CD4-positive, alpha-beta T cell treated with Interleukin-15 for 1 hour (primary cell): ENCODE measurements around the gene TMEM41B.
A peak's percentile ranks its signal among the peaks of the same experiment; 100 is the strongest.
"Not testable (repeated sequence)": the region's sequence is repeated elsewhere in the genome, so short reads cannot be mapped to it uniquely, and the experiment has no call there.

Source experiments
- DNase-seq: peaks from one replicate; pipeline ENCODE4 v3.0.0-alpha.2; 2020

Gene TMEM41B

DNA sequence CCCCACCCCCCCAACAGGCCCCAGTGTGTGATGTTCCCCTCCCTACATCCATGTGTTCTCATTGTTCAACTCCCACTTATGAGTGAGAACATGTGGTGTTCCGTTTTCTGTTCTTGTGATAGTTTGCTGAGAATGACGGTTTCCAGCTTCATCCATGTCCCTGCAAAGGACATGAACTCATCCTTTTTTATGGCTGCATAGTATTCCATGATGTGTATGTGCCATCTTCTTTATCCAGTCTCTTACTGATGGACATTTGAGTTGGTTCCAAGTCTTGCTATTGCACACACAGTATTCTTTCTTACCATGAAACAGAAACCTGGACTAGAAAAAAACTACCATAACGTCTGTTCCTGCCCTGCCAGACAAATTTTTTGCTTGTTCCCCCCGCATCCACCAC, 56.1 kb downstream of the TMEM41B start:
- DNase-seq = not testable (repeated sequence)

DNA sequence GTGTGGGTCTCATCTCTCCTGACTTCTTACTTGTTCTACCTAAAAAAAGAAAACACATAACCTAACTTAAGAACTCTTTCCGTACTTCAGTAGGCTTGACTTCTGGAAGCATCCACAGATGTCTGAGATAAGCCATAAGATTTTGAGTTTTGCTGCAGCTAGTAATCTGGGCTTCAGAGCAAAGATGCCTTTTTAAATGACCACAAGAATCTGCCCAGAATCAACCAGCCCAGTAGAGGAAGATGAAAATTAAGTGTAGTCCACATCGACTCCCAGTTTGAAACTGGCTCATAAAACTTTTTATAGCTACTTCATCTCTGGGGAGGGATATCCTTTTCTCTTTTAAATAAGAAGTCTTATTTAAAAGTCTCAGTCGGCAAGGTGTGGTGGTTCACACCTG, 60.0 kb downstream of the TMEM41B start:
- no peak for DNase-seq

DNA sequence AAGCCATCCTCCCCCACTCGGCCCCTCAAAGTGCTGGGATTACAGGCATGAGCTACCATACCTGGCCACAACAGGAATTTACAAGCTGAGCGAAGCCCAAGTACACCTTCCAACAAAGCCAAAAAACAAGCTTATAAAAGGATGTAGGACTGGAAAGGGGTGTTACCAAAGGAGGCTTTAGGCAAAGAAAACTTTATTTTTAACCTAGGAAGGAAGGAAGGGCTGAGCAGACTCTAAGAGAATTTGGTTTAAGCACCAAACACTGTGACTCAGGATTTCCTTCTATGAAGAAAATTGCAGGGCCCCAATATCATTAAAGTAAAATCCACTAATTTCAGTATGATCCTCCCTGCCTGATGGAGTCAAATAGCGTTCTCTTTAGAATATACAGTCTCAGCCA, 61.3 kb downstream of the TMEM41B start:
- DNase-seq = no peak

DNA sequence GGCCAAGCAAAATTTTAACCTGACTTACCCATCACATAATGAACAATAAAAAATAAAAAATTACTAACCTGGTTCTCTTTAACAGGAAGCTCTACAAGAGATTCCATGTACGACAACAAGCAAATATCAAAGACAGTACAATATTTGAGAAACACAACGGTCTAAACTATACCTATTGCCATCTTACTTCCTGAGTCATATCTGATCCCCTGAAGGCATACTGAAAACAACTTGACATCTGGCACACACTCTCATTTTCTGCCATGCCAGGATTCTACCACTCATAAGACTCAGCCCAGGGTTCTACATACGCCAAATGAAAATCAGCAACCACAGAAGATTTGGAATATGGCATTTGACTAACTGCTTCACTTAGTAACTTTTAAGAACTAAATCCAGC, 63.1 kb downstream of the TMEM41B start:
- no peak for DNase-seq

DNA sequence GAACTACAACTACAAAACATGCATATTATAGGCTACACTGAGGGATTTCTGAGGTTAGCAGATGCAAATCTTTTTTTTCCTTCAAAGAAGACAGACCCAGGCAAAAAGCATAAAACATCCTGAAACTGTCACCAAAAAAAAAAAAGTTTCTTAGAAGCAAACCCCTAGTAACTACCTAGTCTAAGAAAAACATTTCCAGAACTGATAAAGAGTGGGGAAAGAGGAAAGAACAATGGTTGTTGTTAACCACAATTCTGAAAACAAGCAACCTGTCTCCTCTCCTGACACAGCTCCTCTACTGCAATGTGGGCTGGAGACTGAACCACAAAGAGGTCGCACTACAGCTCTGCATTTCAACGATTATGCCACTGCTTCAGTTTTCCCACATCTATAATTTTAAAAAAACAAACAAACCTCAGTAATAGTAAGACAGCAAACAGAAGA, 64.2 kb downstream of the TMEM41B start:
- peak; percentile 27 for DNase-seq

DNA sequence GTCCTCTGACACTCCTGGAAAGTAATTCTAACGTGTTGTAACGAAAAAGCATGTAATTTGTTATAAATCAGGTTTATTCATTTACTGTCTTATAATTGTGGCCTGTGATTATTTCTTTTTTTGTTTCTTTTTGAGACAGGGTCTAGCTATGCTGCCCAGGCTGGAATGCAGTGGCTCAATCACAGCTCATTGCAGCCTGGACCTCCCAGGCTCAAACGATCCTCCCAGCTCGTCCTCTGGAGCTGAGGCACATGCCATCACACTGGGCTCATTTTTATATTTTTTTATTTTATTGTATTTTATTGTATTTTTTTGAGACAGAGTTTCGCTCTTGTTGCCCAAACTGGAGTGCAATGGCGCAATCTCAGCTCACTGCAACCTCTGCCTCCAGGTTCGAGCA, 65.1 kb downstream of the TMEM41B start:
- no peak for DNase-seq

DNA sequence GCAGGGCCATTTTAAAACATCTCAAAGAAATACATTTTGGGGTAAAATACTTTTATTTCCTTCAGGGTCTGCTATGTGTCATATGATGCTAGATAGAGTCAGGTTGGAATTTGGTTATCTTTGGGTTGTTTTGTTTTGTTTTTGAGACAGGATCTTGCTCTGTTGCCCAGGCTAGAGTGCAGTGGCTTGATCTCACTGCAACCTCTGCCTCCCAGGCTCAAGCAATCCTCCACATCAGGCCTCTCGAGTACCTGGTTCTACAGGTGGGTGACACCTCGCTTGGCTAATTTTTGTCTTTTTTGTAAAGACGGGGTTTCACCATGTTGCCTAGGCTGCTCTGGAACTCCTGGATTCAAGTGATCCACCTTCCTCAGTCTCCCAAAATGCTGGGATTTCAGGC, 66.5 kb downstream of the TMEM41B start:
- no peak for DNase-seq

DNA sequence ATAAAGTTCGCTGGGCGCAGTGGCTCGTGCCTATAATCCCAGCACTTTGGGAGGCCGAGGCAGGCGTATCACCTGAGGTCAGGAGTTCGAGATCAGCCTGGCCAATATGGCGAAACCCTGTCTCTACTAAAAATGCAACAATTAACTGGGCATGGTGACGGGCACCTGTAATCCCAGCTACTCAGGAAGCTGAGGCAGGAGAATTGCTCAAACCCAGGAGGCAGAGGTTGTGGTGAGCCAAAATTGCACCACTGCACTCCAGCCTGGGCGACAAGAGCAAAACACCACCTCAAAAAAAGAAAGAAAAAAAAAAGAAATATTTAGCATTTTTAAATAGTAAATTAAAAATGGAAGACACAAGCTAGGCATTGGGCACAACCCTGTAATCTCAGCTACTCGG, 78.2 kb downstream of the TMEM41B start:
- not testable (repeated sequence) for DNase-seq

DNA sequence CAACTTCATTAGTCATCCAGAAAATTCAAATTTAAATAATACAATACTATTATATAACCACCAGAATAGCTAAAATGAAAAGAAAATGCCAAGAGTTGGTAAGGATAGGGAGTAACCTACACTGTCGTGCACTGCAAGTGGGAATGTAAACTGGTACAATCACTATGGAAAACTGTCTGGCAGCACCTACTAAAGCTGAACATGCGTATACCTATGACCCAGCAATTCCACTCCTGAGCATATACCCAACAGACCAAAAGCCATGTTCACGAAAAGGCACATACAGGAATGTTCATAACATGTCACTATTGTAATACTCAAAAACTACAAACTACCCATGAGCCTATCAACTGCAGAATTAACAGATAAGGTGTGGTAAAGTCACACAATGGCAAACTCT, 81.9 kb downstream of the TMEM41B start:
- DNase-seq = no peak

DNA sequence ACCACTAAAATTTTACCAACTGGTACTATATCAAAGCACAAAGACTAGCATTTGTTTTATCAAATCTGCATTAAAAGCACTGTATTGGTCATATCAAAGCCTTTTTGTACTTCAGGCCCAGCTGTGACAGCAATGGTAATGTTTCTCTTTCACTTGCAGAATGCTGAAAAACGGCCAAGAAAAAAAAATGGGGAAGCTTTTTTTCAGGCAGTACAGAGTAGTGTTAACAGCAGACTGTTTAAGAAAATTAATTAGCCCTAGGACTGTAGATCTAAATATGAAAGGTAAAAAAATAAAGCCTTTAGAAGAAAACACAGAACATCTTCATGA, 82.6 kb downstream of the TMEM41B start:
- no peak for DNase-seq
